ENCODE measurements around the gene CES1.
"Not testable (repeated sequence)": the region's sequence is repeated elsewhere in the genome, so short reads cannot be mapped to it uniquely, and the experiment has no call there.

GRCh38 chr16:55782091-55782792 lies 50.7 kb downstream of the CES1 start:
- TF ChIP-seq CTCF (IDR thresholded peaks at IDR 0.05; ENCODE audit: low read length); EZH2 (IDR thresholded peaks at IDR 0.05; ENCODE audit: borderline replicate concordance, low read length): not testable (repeated sequence)

Measured in OCI-LY1 (cell line).